Breast epithelium (tissue), 3 donors: Measurements from ENCODE around the gene TYROBP.
"Not testable (repeated sequence)": the region's sequence is repeated elsewhere in the genome, so short reads cannot be mapped to it uniquely, and the experiment has no call there.

Experiments used
- CTCF ChIP-seq, 3 donors: fragments of 450-650 bp; IDR thresholded peaks; one replicate each; pipeline ENCODE4 v1.5.1; 2016 to 2017; ENCODE audit warnings: antibody characterized with exemption in 3 of 3, mild to moderate bottlenecking in 3 of 3, moderate library complexity in 3 of 3
- POLR2A ChIP-seq: fragments of 450-650 bp; IDR thresholded peaks from one replicate; pipeline ENCODE4 v1.6.1; 2016; ENCODE audit warnings: antibody characterized with exemption, mild to moderate bottlenecking, moderate library complexity

GRCh38 chr19:35910355-35910754, 2.3 kb upstream of the TYROBP start:
- not testable (repeated sequence) for TF ChIP-seq CTCF (IDR thresholded peaks at IDR 0.05); POLR2A
